Parathyroid adenoma (tissue), 2 donors: ENCODE measurements around the gene NDE1.

Experiments used
- H2AFZ ChIP-seq: fragments of 300-600 bp; sonication (generic); one replicate; pipeline ENCODE4 v1.7.0; 2017; ENCODE audit warnings: antibody characterized with exemption, mild to moderate bottlenecking
- H3K27ac ChIP-seq: fragments of 300-600 bp; sonication (generic); one replicate; pipeline ENCODE4 v1.7.0; 2017
- H3K27me3 ChIP-seq: fragments of 300-600 bp; sonication (generic); one replicate; pipeline ENCODE4 v1.7.0; 2017; ENCODE audit warnings: low read length; ENCODE audit not compliant: control insufficient read depth, insufficient read depth
- H3K36me3 ChIP-seq: fragments of 300-600 bp; sonication (generic); one replicate; pipeline ENCODE4 v1.7.0; 2017; ENCODE audit warnings: low read length; ENCODE audit not compliant: control insufficient read depth, insufficient read depth
- H3K4me1 ChIP-seq: fragments of 300-600 bp; sonication (generic); one replicate; pipeline ENCODE4 v1.7.0; 2017; ENCODE audit warnings: control low read depth
- H3K4me2 ChIP-seq: fragments of 300-600 bp; sonication (generic); one replicate; pipeline ENCODE4 v1.7.0; 2017; ENCODE audit warnings: low read length
- H3K4me3 ChIP-seq: fragments of 300-600 bp; sonication (generic); one replicate; pipeline ENCODE4 v1.7.0; 2017; ENCODE audit warnings: low read depth, low read length
- H3K79me2 ChIP-seq: fragments of 300-600 bp; sonication (generic); one replicate; pipeline ENCODE4 v1.7.0; 2017; ENCODE audit warnings: control low read depth
- H3K9ac ChIP-seq: fragments of 300-600 bp; sonication (generic); one replicate; pipeline ENCODE4 v1.7.0; 2017; ENCODE audit warnings: mild to moderate bottlenecking
- H3K9me3 ChIP-seq: fragments of 300-600 bp; sonication (generic); one replicate; pipeline ENCODE4 v1.7.0; 2017; ENCODE audit warnings: low read length; ENCODE audit not compliant: control insufficient read depth
- TF ChIP-seq, protein P1 (sequence below): fragments of 300-600 bp; sonication (generic); IDR thresholded peaks from one replicate; pipeline ENCODE4 v1.7.0; 2017; ENCODE audit warnings: antibody characterized with exemption, mild to moderate bottlenecking
- donor health status: primary hyperparathyroidism.

Gene NDE1

DNA sequence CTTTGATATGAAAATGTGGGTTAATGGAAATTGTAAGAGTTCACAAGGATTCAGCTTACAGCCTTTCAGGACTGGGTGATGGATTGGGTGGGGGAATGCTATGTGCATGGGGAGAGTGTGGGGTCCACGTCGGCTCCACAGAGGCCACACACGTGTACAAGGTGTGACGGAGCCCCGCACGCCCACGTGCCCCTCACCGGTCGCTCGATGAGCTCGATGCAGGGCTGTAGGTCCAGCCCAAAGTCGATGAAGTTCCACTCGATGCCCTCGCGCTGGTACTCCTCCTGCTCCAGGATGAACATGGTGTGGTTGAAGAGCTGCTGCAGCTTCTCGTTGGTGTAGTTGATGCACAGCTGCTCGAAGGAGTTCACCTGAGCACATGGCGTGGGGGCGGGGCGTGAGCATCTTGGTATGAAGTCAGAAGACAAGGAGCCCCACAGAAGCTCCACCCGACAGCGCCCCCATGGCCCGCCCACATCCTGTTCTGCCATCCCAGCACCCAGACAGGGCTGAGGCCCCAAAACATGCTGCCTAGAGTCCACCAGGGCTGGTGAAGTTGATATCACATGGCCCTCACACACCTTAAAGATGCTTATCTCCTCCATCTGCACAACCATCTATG, 107.7 kb downstream of the NDE1 start:
- Histone ChIP-seq H3K27ac (no peak overlapping the region), H3K79me2 (no peaks in the 10 kb centered on the region), H3K9ac (no peak overlapping the region), H3K27me3 (no peaks in the 10 kb centered on the region), H3K36me3 (no peaks in the 10 kb centered on the region), H2AFZ (no peak overlapping the region), H3K4me1 (no peaks in the 10 kb centered on the region), H3K9me3 (no peaks in the 10 kb centered on the region), H3K4me3 (no peak overlapping the region), H3K4me2 (no peak overlapping the region)
- TF ChIP-seq, protein P1, sequence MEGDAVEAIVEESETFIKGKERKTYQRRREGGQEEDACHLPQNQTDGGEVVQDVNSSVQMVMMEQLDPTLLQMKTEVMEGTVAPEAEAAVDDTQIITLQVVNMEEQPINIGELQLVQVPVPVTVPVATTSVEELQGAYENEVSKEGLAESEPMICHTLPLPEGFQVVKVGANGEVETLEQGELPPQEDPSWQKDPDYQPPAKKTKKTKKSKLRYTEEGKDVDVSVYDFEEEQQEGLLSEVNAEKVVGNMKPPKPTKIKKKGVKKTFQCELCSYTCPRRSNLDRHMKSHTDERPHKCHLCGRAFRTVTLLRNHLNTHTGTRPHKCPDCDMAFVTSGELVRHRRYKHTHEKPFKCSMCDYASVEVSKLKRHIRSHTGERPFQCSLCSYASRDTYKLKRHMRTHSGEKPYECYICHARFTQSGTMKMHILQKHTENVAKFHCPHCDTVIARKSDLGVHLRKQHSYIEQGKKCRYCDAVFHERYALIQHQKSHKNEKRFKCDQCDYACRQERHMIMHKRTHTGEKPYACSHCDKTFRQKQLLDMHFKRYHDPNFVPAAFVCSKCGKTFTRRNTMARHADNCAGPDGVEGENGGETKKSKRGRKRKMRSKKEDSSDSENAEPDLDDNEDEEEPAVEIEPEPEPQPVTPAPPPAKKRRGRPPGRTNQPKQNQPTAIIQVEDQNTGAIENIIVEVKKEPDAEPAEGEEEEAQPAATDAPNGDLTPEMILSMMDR = no peak

DNA sequence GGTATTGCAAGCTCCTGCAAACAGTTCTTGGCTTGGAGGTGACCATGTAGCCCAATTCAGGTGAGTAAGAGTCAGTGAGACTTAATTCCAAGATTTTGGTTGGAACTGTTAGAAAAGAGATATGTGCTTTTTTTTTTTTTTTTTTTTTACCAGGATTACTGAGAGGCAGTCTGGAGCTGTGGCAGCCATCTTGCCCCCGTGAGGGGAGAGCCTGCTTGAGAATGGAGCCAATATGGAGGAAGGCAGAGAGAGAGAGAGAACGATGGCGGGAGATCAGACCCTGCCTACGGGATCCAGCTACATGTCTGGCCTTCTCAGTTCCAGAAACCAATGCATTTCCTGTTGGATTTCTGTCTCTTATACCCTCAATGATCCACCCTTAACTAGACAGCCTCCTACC, 109.0 kb downstream of the NDE1 start:
- Histone ChIP-seq H3K9ac (no peak overlapping the region), H2AFZ (no peak overlapping the region), H3K9me3 (no peaks in the 10 kb centered on the region), H3K36me3 (no peaks in the 10 kb centered on the region), H3K4me1 (no peaks in the 10 kb centered on the region), H3K4me3 (no peak overlapping the region), H3K27ac (no peak overlapping the region), H3K79me2 (no peaks in the 10 kb centered on the region), H3K4me2 (no peak overlapping the region), H3K27me3 (no peaks in the 10 kb centered on the region)
- TF ChIP-seq, protein P1 = no peak

DNA sequence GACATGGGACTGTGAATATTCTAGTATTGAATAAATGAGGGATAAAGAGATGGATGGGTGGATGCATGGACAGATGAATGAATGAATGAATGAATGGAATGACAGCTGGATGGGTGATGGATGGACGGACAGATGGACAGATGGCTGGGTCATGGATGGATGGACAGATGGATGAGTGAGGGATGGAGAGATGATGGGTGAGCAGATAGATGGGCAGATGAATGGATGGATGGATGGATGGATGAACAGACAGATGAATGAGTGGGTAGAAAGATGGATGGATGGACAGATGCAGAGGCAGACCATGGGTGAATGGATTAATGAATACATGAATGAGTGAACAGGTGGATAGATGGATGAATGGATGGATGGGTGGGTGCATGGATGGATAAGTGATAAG, 110.1 kb downstream of the NDE1 start:
- Histone ChIP-seq H3K27me3 (no peaks in the 10 kb centered on the region), H3K36me3 (no peaks in the 10 kb centered on the region), H3K27ac (no peak overlapping the region), H3K4me2 (no peak overlapping the region), H3K79me2 (no peaks in the 10 kb centered on the region), H2AFZ (no peak overlapping the region), H3K4me3 (no peak overlapping the region), H3K9me3 (no peaks in the 10 kb centered on the region), H3K9ac (no peak overlapping the region), H3K4me1 (no peaks in the 10 kb centered on the region)
- TF ChIP-seq, protein P1 = no peak

DNA sequence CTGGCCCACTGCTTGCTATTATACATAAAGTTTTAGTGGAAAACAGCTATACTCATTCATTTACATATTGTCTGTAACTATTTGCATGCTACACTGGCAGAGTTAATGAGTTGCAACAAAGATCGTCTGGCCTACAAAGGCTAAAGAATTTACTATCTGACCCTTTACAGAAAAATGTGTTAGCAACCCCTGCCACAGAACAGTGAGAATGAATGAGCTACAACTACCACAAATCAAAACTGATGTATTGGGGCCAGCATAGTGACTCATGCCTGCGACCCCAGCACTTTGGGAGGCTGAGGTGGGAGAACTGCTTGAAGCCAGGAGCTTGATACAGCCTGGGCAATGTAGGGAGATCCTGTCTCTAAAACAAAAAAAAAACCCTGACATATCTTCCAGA, 114.1 kb downstream of the NDE1 start:
- Histone ChIP-seq H3K27ac (no peak overlapping the region), H3K9ac (no peak overlapping the region), H3K4me2 (no peak overlapping the region), H3K36me3 (no peaks in the 10 kb centered on the region), H3K4me3 (no peak overlapping the region), H2AFZ (no peak overlapping the region), H3K9me3 (no peaks in the 10 kb centered on the region), H3K27me3 (no peaks in the 10 kb centered on the region), H3K4me1 (no peaks in the 10 kb centered on the region), H3K79me2 (no peaks in the 10 kb centered on the region)
- TF ChIP-seq, protein P1 = no peak

DNA sequence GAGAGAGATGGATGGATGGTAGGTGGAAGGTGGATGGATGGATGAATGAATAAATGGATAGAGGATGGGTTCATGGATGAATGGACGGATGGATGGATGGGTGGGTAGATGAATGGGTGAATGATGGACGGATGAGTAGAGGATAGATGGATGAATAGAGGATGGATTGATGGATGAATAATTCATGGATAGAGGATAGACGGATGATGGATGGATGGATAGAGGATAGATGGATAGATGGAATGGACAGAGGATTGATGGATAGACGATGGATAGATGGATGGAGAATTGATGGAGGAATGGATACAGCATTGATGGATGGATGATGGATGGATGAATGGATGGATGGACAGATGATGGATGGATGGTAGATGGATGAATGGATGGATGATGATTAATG, 115.1 kb downstream of the NDE1 start:
- TF ChIP-seq, protein P1 = no peak
- Histone ChIP-seq H3K4me2 (no peak overlapping the region), H3K9me3 (no peaks in the 10 kb centered on the region), H3K79me2 (no peaks in the 10 kb centered on the region), H3K27me3 (no peaks in the 10 kb centered on the region), H3K36me3 (no peaks in the 10 kb centered on the region), H3K4me3 (no peak overlapping the region), H3K27ac (no peak overlapping the region), H2AFZ (no peak overlapping the region), H3K9ac (no peak overlapping the region), H3K4me1 (no peaks in the 10 kb centered on the region)
